ENCODE data around the gene FOXP1. TPM values are rescaled to one million over a fixed set of nuclear protein-coding genes. Genes with fewer than 3 reads are reported as not detected.

Gene FOXP1
- total RNA-seq, 4 donors from 2014 or later, result 169 to 300 (median 202) TPM

- TF ChIP-seq CTCF (IDR thresholded peaks at IDR 0.05), result no peak
These were observed 274.7 kb downstream of the FOXP1 start for GRCh38 chr3:71308836-71309235.

GRCh38 chr3:71307991-71308697 is 275.4 kb downstream of the FOXP1 start:
- peaks cover 8 to 89% (median 20%) of the 10 kb centered on the region in 3 donors for H3K4me1 ChIP-seq
- H3K4me3 ChIP-seq, result no peak overlapping the region
- no peaks in the 10 kb centered on the region for H3K27me3 ChIP-seq
- H3K36me3 ChIP-seq, result no peaks in the 10 kb centered on the region
- H3K27ac ChIP-seq, result peak overlapping the region in 3 of 4 donors; percentile 52 to 83 (median 83)
- TF ChIP-seq POLR2AphosphoS5 (IDR thresholded peaks at IDR 0.05) (no peak), EP300 (IDR thresholded peaks at IDR 0.05) (no peak), POLR2A (IDR thresholded peaks at IDR 0.05) (no peak), CTCF (IDR thresholded peaks at IDR 0.05) (no peak)
- no peaks in the 10 kb centered on the region for H3K9me3 ChIP-seq
- no peak for ATAC-seq
- WGBS, 2 donors (ENCODE audit: low coverage in 1 of 2), result 78% methylated on average over 13 to 17 of the region's 17 CpGs

More at GRCh38 chr3:71308836-71309235, 274.7 kb downstream of the FOXP1 start:
- WGBS, 2 donors (ENCODE audit: low coverage in 1 of 2), result 81 to 87% methylated on average over 3 to 4 of the region's 4 CpGs
- Histone ChIP-seq H3K4me1 (peaks cover 6 to 82% (median 17%) of the 10 kb centered on the region in 3 donors), H3K9me3 (no peaks in the 10 kb centered on the region), H3K36me3 (no peaks in the 10 kb centered on the region), H3K27me3 (no peaks in the 10 kb centered on the region), H3K4me3 (no peak overlapping the region), H3K27ac (peak overlapping the region in 2 of 4 donors; percentile 83)
- no peak for ATAC-seq

GRCh38 chr3:71305231-71306206 is 278.0 kb downstream of the FOXP1 start:
- peak; percentile 64 for ATAC-seq
- 8 to 11% methylated on average over 11 to 21 of the region's 21 CpGs for WGBS, 2 donors (ENCODE audit: low coverage in 1 of 2)
- H3K9me3 ChIP-seq, result no peaks in the 10 kb centered on the region
- peak overlapping the region; percentile 47 to 60 for H3K4me3 ChIP-seq
- peaks cover 8 to 95% (median 22%) of the 10 kb centered on the region in 3 donors for H3K4me1 ChIP-seq
- peak overlapping the region; percentile 69 to 86 (median 83) for H3K27ac ChIP-seq
- no peaks in the 10 kb centered on the region for H3K27me3 ChIP-seq
- TF ChIP-seq POLR2A (IDR thresholded peaks at IDR 0.05), result no peak
- peak; percentile 7 for TF ChIP-seq POLR2AphosphoS5 (IDR thresholded peaks at IDR 0.05)
- H3K36me3 ChIP-seq, result no peaks in the 10 kb centered on the region

GRCh38 chr3:71304684-71305083 is 278.8 kb downstream of the FOXP1 start:
- Histone ChIP-seq H3K4me3 (peak overlapping the region; percentile 47 to 60), H3K4me1 (peaks cover 8 to 95% (median 26%) of the 10 kb centered on the region in 3 donors), H3K9me3 (no peaks in the 10 kb centered on the region), H3K36me3 (no peaks in the 10 kb centered on the region), H3K27ac (peak overlapping the region; percentile 69 to 86 (median 83)), H3K27me3 (no peaks in the 10 kb centered on the region)
- WGBS, 2 donors (ENCODE audit: low coverage in 1 of 2), result 11 to 20% methylated on average over 3 of the region's 3 CpGs
- ATAC-seq, result peak; percentile 73
- TF ChIP-seq CTCF (IDR thresholded peaks at IDR 0.05) (peak; percentile 44 to 74 (median 65)), EP300 (IDR thresholded peaks at IDR 0.05) (no peak)

- H3K27ac ChIP-seq, result peak overlapping the region; percentile 69 to 86 (median 83)
- H3K27me3 ChIP-seq, result no peaks in the 10 kb centered on the region
- no peaks in the 10 kb centered on the region for H3K9me3 ChIP-seq
- H3K36me3 ChIP-seq, result no peaks in the 10 kb centered on the region
- TF ChIP-seq POLR2AphosphoS5 (IDR thresholded peaks at IDR 0.05), result no peak
- no peak for TF ChIP-seq CTCF (IDR thresholded peaks at IDR 0.05)
- TF ChIP-seq EP300 (IDR thresholded peaks at IDR 0.05), result no peak
- no peak for TF ChIP-seq POLR2A (IDR thresholded peaks at IDR 0.05)
- no peak for ATAC-seq
- H3K4me1 ChIP-seq, result peaks cover 8 to 97% (median 28%) of the 10 kb centered on the region in 3 donors
- 29 to 48% methylated on average over 3 of the region's 3 CpGs for WGBS, 2 donors (ENCODE audit: low coverage in 1 of 2)
- peak overlapping the region; percentile 47 to 60 for H3K4me3 ChIP-seq
These were observed 279.3 kb downstream of the FOXP1 start for GRCh38 chr3:71304247-71304646.
